MG63 (cell line): ENCODE measurements around the gene ZNF740. TPM values are rescaled to one million over a fixed set of nuclear protein-coding genes. Genes with fewer than 3 reads are reported as not detected.

ENCODE experiments used
- DNase-seq: peaks from one replicate; pipeline ENCODE4 v3.0.0-alpha.2; 2020
- H3K27me3 ChIP-seq: fragments of 250-450 bp; sonication (Bioruptor Pico); 2 replicates; pipeline ENCODE4 v1.5.1; 2020; ENCODE audit warnings: mild to moderate bottlenecking, moderate library complexity
- H3K36me3 ChIP-seq: fragments of 250-450 bp; sonication (Bioruptor Pico); 2 replicates; pipeline ENCODE4 v1.5.1; 2020; ENCODE audit warnings: mild to moderate bottlenecking, moderate library complexity
- H3K4me3 ChIP-seq: fragments of 250-450 bp; sonication (Bioruptor Pico); 2 replicates; pipeline ENCODE4 v1.5.1; 2020; ENCODE audit warnings: mild to moderate bottlenecking, moderate library complexity
- H3K9me3 ChIP-seq: fragments of 250-450 bp; sonication (Bioruptor Pico); 2 replicates; pipeline ENCODE4 v1.5.1; 2020; ENCODE audit warnings: mild to moderate bottlenecking, moderate library complexity
- total RNA-seq: library from RNA; depleted of rRNA; stranded (reverse); fragments of >200 nt; shearing (Covaris generic); gene quantifications from 2 replicates; pipeline ENCODE4 v1.2.3, GENCODE V29; 2014; ENCODE audit warnings: low replicate concordance

The ZNF740 gene
- total RNA-seq, 1 experiment from 2014 or later, result 14.7 TPM

DNA sequence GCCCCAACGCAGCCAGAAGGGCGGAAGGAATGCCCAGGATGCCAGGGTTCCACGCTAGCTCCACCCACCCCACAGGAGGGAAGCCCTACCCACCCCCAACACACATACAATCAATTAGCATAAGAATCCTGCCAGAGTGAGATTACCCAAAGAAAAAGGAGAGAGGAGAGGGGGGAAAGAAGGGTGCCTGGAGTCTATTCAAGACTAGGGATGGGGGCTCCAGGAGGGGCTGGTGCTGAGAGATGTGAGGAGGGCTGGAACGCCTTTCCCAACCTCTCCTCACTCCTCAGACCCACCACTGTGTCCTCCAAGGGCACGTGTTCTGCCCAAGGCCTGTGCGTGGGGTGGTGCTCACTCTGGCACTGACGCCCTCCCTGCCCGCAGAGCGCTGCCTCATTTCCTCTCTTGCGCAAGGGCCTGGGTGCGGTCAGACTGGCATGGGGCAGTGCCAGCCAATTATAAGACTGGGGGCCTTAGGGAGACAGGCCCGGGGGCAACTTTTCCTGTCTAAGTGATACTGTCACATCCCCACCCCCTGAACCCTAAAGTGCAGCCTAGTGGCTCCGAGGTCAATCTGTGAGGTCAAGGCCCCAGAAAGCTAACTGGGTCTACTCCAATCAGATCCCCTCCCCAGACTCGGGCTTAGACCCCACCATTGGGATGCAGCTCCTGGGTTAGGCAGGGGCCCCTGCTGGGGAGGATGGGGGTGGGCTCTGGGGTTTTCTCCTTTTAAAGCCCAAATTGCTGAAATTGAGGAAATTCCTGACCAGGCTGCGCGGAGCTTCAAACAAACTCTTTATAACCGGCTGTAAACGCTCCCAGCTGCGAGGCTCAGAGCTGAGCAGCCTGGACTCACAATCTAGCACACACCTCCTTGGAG, 36.8 kb downstream of the ZNF740 start:
- Histone ChIP-seq H3K9me3 (no peaks in the 10 kb centered on the region), H3K4me3 (no peak overlapping the region), H3K36me3 (peaks cover 21% of the 10 kb centered on the region), H3K27me3 (no peaks in the 10 kb centered on the region)
- DNase-seq, result peak; percentile 78

DNA sequence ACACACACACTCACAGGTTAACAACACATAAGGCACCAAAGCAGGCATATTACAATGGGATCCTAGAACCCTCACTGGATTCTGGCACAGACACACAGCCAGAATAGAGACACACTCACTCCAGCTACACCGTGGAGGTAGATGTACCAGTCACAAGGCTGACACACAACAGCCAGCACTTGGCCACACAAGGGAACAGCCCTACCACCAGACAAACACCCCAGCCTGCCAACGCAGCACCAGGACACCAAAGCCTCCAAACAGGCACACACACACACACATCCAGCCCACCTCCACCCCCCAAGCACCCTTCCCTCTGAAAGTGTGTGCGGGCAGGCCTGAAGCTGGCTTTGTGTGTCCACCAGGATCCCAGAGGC, 37.4 kb downstream of the ZNF740 start:
- Histone ChIP-seq H3K27me3 (no peaks in the 10 kb centered on the region), H3K4me3 (peak overlapping the region; percentile 65), H3K9me3 (no peaks in the 10 kb centered on the region), H3K36me3 (peaks cover 15% of the 10 kb centered on the region)
- peak; percentile 19 for DNase-seq

DNA sequence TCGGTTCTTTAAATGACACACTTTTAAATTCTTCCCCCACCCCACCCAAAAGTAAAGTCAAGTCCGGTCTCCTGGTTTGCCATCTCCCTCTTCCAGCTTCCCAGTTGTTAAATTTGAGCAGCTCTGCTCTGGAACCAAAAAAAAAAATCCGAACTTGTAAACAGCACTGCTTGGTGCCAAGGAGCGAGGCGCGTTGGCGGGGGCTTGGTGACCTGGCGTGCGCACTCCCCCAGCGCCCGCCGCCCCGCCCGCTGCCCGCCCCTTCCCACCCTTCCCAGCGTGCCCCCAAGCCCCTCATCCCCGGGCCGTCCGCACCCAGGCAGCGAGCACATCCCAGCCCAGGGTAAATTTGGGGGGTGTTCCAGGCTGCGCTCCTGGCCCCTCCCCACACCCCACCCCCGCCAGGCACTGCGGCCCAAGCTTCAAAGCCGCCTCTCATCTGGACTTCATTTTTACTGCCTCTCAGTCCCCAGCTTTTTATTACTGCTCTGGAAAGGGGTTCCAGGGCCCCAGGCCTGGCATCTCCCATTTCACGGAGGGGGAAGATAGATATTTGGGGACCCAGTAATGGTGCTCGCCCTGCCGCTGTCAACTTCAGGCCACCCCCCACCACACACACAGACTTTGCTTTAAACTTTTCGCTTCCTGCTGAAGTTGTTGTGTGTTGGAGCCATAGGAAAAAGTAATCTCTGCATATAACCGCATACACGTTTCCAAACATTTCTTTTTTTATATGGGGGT, 38.2 kb downstream of the ZNF740 start:
- Histone ChIP-seq H3K4me3 (peak overlapping the region; percentile 65), H3K27me3 (no peaks in the 10 kb centered on the region), H3K9me3 (no peaks in the 10 kb centered on the region), H3K36me3 (peaks cover 7% of the 10 kb centered on the region)
- peak; percentile 59 for DNase-seq

DNA sequence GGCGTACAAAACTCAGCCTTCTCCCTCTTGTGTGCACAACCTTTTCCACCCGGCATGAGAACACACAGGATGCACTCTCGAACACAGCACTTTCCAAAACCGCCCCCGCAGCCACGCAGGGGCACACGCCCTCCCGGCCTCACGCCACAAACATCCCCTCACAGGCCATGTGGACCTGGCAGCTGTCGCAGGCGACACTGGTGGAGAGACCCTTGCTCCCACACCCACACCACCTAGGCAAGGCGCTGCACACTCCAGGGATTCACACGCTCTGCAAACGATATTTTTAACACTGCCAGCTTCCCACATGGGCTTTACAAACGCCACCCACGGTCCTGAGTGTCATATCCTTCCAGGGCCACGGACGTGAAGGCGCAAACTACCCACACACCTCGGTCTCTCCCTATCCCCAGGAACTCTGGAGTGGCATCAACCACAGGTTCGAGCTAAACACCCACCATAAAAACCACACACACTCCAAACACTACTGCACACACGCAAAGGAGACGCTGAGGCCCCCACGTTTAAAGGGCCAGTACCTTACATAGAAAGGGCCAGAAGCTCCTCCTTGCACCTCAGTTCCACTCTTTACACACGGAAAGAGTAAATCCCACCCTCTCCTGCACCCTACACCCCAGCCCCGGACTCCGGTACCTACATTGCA, 38.9 kb downstream of the ZNF740 start:
- peak; percentile 60 for DNase-seq
- Histone ChIP-seq H3K36me3 (peaks cover 6% of the 10 kb centered on the region), H3K27me3 (no peaks in the 10 kb centered on the region)

DNA sequence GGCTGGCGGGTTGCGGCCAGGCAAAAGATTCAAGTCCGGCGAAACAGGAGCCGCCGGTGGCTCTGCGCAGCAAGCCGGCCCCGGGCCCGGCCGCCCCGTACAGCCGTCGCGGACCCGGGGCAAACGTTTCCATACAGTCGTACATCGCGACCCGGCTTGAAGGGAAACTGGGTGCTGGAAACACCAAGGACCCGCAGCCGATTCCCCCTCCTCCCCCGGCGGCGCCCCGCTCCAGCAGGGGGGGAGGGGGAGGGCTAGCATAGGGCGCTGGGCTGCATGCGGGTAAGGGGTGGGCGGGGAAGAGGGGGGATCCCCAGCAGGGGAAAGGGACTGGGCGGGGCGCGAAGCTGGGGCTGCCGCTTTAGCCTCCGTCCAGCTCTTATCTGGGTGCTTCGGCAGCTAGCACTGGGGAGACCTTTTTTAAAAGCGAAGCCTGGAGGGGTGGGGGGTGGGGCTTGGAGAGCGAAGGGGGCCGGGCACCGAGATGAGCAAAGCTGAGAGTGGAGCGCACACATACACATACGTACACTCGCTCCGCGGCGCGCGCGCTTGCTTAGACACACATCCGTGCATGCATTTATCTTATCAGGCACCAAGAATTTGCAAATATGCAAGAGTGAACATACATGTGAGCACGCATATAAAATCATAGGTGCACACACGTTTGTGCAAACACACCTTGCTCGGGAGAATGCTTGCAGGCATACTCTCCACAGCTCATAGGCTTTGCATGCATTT, 39.6 kb downstream of the ZNF740 start:
- H3K27me3 ChIP-seq, result no peaks in the 10 kb centered on the region
- H3K4me3 ChIP-seq, result peak overlapping the region; percentile 65
- H3K9me3 ChIP-seq, result no peaks in the 10 kb centered on the region
- DNase-seq, result peak; percentile 75
- H3K36me3 ChIP-seq, result peaks cover 6% of the 10 kb centered on the region; the same call in 1 of the 2 replicates

More for the DNA sequence above, 38.9 kb downstream of the ZNF740 start:
- H3K4me3 ChIP-seq, result peak overlapping the region; percentile 65
- no peaks in the 10 kb centered on the region for H3K9me3 ChIP-seq

DNA sequence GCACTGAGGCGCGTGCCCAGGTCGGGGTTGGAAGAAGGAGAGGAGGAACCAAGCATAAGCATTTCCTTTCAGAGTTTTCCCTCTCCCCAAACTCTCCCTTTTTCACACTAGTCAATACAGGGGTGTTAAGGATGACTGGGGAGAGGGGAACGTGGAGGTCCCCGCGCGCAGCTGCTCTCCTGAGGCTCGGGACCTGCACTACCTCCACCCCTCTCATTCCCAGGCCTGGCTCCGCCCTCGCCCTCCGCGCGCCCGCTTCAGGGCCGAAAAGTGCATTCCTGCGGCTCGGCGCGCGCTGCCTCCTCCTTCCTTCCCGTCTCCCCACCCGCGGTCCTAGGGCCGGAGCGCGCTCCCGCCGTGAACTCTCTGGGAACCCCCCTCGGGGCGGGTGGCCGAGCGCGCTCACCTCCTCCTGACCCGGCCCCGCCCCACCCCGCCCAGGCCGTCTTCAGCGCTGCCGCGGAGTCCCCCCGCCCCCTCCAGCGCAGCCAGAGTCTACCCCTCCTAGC, 40.2 kb downstream of the ZNF740 start:
- Histone ChIP-seq H3K9me3 (no peaks in the 10 kb centered on the region), H3K4me3 (peak overlapping the region; percentile 65), H3K27me3 (no peaks in the 10 kb centered on the region), H3K36me3 (peaks cover 6% of the 10 kb centered on the region; the same call in 1 of the 2 replicates)
- peak; percentile 97 for DNase-seq

DNA sequence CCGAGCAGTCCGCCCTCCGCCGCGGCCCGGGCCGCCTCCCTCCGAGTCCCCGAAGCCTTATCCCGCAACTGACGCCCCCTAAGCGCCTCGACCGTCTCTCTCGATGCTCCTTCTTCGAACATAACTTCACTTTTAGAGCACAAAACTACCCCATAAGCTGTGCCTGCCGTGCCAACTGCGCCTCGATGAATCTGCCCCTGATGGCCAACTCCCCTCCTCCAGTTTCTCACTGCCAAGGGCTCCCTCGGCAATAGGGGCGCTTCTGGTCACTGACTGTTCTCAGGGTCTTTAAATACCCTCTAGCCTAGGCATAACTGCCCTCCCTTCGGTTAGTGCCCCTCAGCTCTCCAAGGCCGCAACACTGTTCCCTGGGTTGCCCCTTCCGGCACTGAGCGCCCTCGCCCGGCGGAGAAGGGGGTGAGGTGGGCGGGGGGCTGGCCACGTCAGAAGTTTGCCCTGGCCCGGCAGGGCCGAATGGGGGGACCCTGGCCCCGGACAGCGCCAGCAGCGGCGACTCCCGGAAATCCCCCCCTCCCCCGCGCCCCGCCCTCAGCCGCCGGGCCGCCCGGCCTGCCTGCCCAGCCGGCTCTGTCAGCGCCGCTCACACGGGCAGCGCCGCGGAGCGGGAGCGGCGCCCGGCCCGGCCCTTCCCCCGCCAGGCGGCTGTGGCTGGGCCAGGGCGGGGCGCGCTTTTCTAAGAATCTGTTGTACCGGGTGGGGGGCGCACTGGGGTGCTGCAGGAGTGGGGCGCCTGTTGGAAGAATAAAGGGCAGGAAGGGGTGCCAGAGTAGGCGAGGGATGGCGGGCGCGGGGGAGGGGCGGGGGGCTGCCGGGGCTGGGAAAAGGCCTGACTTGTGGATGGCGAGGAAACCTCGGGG, 40.9 kb downstream of the ZNF740 start:
- peak; percentile 89 for DNase-seq

DNA sequence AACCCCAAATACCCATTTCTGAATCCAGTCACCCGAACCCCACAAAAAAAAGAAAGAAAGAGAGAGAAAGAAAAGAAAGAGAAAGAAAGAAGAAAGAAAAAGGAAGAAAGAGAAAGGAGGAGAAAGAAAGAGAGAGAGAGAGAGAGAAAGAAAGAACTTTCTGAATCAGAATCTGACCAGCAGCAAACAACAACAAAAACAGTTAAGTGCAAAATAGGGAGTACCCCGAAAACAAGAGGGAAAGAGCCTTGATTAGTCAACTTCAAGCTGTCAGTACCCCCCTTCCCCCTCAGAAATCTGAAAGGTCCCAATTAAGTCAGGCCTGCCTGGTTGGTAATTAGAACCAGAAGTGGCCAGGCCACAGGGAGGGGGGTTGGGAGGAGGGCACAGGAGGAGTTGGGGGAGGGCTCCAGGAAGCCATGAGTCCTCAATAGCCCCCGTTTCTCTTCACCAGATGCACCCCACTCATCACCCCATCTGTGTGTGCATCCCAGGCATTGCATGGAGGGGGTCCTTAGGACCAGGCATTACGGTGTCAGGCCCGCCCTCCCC, 41.7 kb downstream of the ZNF740 start:
- peak overlapping the region; percentile 30 for H3K4me3 ChIP-seq
- H3K27me3 ChIP-seq, result no peaks in the 10 kb centered on the region
- no peaks in the 10 kb centered on the region for H3K9me3 ChIP-seq
- no peak for DNase-seq
- no peaks in the 10 kb centered on the region for H3K36me3 ChIP-seq

More for the DNA sequence above, 40.9 kb downstream of the ZNF740 start:
- Histone ChIP-seq H3K9me3 (no peaks in the 10 kb centered on the region), H3K27me3 (no peaks in the 10 kb centered on the region), H3K36me3 (peaks cover 4% of the 10 kb centered on the region; the same call in 1 of the 2 replicates), H3K4me3 (peak overlapping the region; percentile 65)

DNA sequence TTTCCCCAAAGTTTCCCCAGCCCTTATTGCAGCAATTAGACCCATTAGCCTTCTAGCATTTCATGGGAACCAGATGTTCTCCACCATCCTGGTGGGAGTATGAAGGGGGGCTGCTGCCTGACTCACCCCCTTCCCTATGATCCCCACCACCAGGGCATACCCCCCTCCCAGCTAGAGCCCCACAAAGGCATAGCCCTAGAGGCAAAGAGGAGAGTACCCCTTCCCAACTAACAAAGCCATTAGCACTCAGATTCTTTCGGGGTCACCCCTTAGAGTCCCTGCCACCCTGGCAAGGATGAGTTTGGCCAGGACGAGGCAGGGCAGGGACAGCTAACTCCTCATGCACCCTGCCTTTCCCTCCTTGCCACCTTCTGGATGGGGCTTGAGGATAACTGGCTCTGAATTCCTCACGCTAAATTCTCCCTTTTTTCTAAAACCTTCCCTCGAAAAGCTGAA, 42.3 kb downstream of the ZNF740 start:
- H3K4me3 ChIP-seq, result no peak overlapping the region
- no peaks in the 10 kb centered on the region for H3K27me3 ChIP-seq
- no peaks in the 10 kb centered on the region for H3K9me3 ChIP-seq
- H3K36me3 ChIP-seq, result no peaks in the 10 kb centered on the region; the same call in 1 of the 2 replicates
- no peak for DNase-seq

DNA sequence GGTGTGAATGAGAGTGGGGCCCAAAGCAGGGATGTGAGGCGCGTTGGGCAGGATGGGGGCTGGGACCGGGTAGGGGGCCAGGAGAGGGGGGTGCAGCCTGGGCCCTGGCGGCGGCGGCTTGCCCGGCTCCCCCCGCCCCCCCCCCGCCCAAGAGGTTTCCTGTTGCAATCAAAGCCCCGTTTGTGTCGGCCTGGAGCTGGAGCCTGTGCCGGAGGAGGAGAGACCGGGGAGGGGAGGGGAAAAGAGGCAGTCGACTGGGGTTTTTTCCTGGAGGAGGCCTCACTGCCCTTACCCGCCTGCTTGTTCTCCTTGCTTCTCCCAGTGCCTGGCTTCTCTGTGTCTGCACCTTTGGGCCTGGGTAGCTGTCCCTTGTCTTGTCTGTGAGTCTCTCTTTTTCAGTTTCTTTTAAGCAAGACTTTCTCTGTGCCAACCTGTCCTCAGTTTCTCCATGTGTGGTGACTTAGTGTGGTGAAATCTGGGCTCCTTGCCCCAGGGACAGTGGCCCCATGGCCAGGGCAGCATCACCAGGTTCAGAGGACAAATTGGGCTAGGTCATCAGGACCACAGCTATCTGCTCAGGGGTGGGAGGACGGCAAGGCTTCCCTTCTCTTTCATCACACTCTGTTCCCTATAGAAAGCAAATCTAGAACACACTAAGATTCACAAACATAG, 43.0 kb downstream of the ZNF740 start:
- Histone ChIP-seq H3K9me3 (no peaks in the 10 kb centered on the region), H3K4me3 (no peak overlapping the region), H3K27me3 (no peaks in the 10 kb centered on the region), H3K36me3 (no peaks in the 10 kb centered on the region; the same call in 1 of the 2 replicates)
- DNase-seq, result no peak

DNA sequence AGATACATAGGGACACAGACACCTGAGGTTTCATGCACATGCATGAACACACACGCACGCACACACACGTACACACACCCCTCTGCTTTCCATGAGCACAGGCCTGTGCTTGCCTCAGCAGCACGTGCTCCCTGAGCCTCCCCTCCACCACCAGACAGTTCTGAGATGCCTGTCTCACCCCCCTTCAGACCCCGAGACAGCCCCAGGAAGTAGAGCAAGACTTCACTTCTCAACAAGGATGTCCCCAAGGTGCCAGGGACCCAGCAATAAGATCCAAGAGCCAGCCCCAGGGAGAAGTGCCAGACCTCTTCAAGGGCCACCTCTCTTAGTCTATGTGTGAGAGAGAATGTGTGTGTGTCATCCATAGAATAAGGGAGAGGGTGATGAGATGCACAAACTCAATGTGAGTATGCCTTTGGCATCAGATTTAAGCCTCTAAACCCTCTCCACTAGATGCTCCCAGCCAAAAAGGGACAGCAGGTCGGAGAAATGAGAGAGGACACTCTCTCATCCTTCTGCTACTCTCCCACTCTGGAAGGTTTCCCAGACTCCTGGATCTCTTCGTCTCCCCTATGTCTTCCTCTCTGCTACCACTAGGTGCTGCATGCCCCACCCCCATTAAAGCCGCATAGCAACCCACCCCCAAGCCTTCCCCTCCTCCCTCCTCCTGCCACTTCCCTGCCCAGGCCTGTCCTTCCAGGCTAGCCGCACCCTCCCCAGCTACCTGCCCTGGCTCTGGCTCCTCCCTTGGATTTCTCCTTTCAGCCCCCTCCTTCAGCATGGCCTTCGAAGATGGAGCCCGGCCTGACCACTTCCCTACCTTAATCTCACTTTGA, 43.8 kb downstream of the ZNF740 start:
- Histone ChIP-seq H3K36me3 (no peaks in the 10 kb centered on the region; the same call in 1 of the 2 replicates), H3K9me3 (no peaks in the 10 kb centered on the region), H3K27me3 (no peaks in the 10 kb centered on the region), H3K4me3 (no peak overlapping the region)
- DNase-seq, result no peak

DNA sequence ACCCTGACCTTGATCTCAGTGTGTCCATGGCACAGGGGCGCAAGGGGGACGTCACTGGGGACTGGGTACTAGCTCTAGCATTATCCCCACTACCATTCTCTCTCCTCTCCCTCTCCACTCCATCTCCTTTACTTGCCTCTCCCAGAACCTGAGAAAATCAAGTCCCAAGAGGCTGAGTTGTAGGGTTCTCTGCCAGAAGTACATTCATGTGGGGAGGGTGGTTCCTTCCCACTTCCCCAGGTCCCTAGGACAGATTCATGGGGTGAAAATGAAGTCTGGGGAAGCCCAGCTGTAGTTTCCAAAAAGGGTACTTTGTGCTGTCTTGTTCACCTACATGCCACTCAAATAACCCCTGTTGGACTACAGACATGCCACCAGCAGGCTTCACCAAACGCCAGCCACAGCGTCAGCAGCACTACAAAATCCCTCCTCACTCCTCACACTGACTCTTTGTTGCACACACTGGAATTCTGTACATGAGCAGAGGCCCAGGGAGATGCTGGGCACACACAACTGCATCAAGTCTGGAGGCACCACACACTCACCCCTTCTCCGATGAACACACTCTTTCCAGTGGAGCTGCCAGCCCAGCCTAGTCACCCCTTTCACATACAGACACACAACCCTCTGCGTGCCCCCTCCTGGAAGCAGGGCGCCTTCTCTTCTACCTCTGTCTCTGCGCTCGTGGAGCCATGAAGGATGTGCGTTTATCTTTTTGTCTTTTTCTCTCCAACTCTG, 44.5 kb downstream of the ZNF740 start:
- no peaks in the 10 kb centered on the region for H3K27me3 ChIP-seq
- H3K36me3 ChIP-seq, result no peaks in the 10 kb centered on the region; the same call in 1 of the 2 replicates
- no peak overlapping the region for H3K4me3 ChIP-seq
- no peak for DNase-seq
- H3K9me3 ChIP-seq, result no peaks in the 10 kb centered on the region
